Heart left ventricle (tissue), 16 donors: ENCODE results near the gene ITGB5. TPM values are rescaled to one million over a fixed set of nuclear protein-coding genes. Genes with fewer than 3 reads are reported as not detected.

Experiments
- ATAC-seq, 4 donors: fragments of 200-7000 bp; cut with Tn5 transposase; one replicate each; pipeline ENCODE4 v1.9.1; 2020 to 2022; ENCODE audit warnings: moderate library complexity in 4 of 4, mild to moderate bottlenecking in 3 of 4, moderate number of reproducible peaks in 1 of 4
- DNase-seq, 5 donors: peaks; one replicate each; pipeline ENCODE4 v3.0.0-alpha.2; 2020
- H3K27ac ChIP-seq, 12 donors: fragments of 200-600 bp; sonication (generic) in 4 of 12; one replicate each; pipeline versions ENCODE4 v1.5.0 to v1.8.0; 2016 to 2022; ENCODE audit warnings: mild to moderate bottlenecking in 2 of 12
- H3K27me3 ChIP-seq, 9 donors: fragments of 200-600 bp; sonication (generic) in 2 of 9; one replicate each; pipeline versions ENCODE4 v1.5.1 to v1.8.0; 2016 to 2022; ENCODE audit warnings: mild to moderate bottlenecking in 3 of 9
- H3K36me3 ChIP-seq, 9 donors: fragments of 200-600 bp; sonication (generic) in 2 of 9; one replicate each; pipeline versions ENCODE4 v1.5.0 to v1.8.0; 2018 to 2022; ENCODE audit warnings: mild to moderate bottlenecking in 2 of 9
- H3K4me1 ChIP-seq, 12 donors: fragments of 200-600 bp; sonication (generic) in 4 of 12; one replicate each; pipeline versions ENCODE4 v1.5.0 to v1.8.0; 2016 to 2022; ENCODE audit warnings: mild to moderate bottlenecking in 3 of 12
- H3K4me3 ChIP-seq, 12 donors: fragments of 200-600 bp; sonication (generic) in 4 of 12; one replicate each; pipeline versions ENCODE4 v1.5.0 to v1.8.0; 2017 to 2022; ENCODE audit warnings: mild to moderate bottlenecking in 9 of 12, moderate library complexity in 4 of 12
- H3K9me3 ChIP-seq, 12 donors: fragments of 200-600 bp; sonication (generic) in 4 of 12; one replicate each; pipeline versions ENCODE4 v1.5.0 to v1.8.0; 2016 to 2022; ENCODE audit warnings: mild to moderate bottlenecking in 1 of 12
- CTCF ChIP-seq, 12 donors: fragments of 200-600 bp; sonication (generic) in 4 of 12; IDR thresholded peaks; one replicate each; pipeline versions ENCODE4 v1.5.0 to v1.8.0; 2018 to 2022; ENCODE audit warnings: antibody characterized with exemption in 12 of 12, mild to moderate bottlenecking in 5 of 12
- POLR2A ChIP-seq, 2 donors: fragments of 450-650 bp; IDR thresholded peaks; one replicate each; pipeline ENCODE4 v1.6.1; 2017; ENCODE audit warnings: antibody characterized with exemption in 2 of 2, mild to moderate bottlenecking in 2 of 2, moderate library complexity in 2 of 2
- WGBS, 4 donors: extraction: QIAGEN DNeasy Blood & Tissue Kit in 2 of 4; methylation state at CpG; one replicate each; pipeline versions ENCODE4 v1.1.5 to v1.1.7; 2013 to 2018; 5-methylcytosine and 5-hydroxymethylcytosine counted together
- intact Hi-C, 10 donors: fragments of 100-400 bp; cut with DNase I; formaldehyde crosslinking; loops; one replicate each; pipeline versions ENCODE4 v1.11.1 to v1.14.2; 2022
- polyA plus RNA-seq, 2 donors: library from polyadenylated mRNA; stranded (reverse); fragments of 200-250 nt; gene quantifications; one replicate each; pipeline ENCODE4 v1.2.3, GENCODE V29; 2013
- total RNA-seq, 9 donors: library from RNA; depleted of rRNA in 2 of 9; stranded (reverse); fragments of >200 nt in 2 of 9; fragmentation: NEBNext Ultra II Directional in 3 of 9; extraction: Animal tissue kit (Norgen Biotek cat#: 25700) in 3 of 9; gene quantifications; one replicate each; pipeline versions ENCODE4 v1.1.0 to v1.2.4, GENCODE V29; 2016 to 2023
- donor health status: ischemic (EF 13 %, LVEDD 7.1; RV severe dilation, severe dysfunction).
- donor health status: healthy with polysubstance abuse.
- donor health status: DM: no; HTN: yes; CAD: no.
- donor health status: DM: no; HTN: no; CAD: no.
- donor health status: ischemic (EF 25% LVEDD 6.9; RV normal size, moderate dysfunction).
- donor health status: ischemic (EF 25% LVEDD 5.7; RV mildly dilated, moderate dysfunction).
- donor health status: healthy.
- donor health status: DM: yes; HTN: yes; CAD: no.
- donor health status: ischemic (EF 35%, LVEDD 5.7; RV mildly dilated, moderate dysfunction).
- donor health status: nonischemic (EF 11% LVEDD 7.7; RV severe dilation, severe dysfunction).
- donor health status: DM: yes; HTN: yes; CAD: no.
- donor health status: PGD.
- donor health status: ischemic (EF 29% LVEDD 5.4; RV normal size, mild dysfunction).
- donor health status: nonischemic (EF 23%, LVEDD 6.1; RV moderate dilation, normal function).

The ITGB5 gene
- total and polyA plus RNA-seq, 11 donors = 23.1 to 223 (median 118) TPM

GRCh38 chr3:124888482-124889441 is 1.6 kb upstream of the ITGB5 start:
- no peaks in the 10 kb centered on the region for H3K9me3 ChIP-seq
- DNase-seq (no peak), ATAC-seq (no peak)
- peaks cover 0 to 34% (median 19%) of the 10 kb centered on the region in 12 donors for H3K4me1 ChIP-seq
- no peak overlapping the region for H3K4me3 ChIP-seq
- peaks cover 0 to 15% (median 0%) of the 10 kb centered on the region in 9 donors for H3K27me3 ChIP-seq
- peak overlapping the region in 1 of 12 donors; percentile 19 for H3K27ac ChIP-seq
- 73 to 76% (median 75%) methylated on average over 8 of the region's 8 CpGs for WGBS, 4 donors
- H3K36me3 ChIP-seq = no peaks in the 10 kb centered on the region
- intact Hi-C loops = loop anchor here in 8 of 10 donors (5.0 to 10.0 kb wide), 5 partner anchors 51 to 116 kb away; no protein-coding TSS in a partner anchor
- TF ChIP-seq CTCF (IDR thresholded peaks at IDR 0.05) (no peak), POLR2A (IDR thresholded peaks at IDR 0.05) (no peak)

- H3K27me3 ChIP-seq = peaks cover 0 to 15% (median 0%) of the 10 kb centered on the region in 9 donors
- TF ChIP-seq POLR2A (IDR thresholded peaks at IDR 0.05) (no peak), CTCF (IDR thresholded peaks at IDR 0.05) (no peak)
- peaks cover 0 to 40% (median 25%) of the 10 kb centered on the region in 12 donors for H3K4me1 ChIP-seq
- DNase-seq = no peak
- ATAC-seq = no peak
- peak overlapping the region in 10 of 12 donors; percentile 62 to 99 (median 88) for H3K4me3 ChIP-seq
- intact Hi-C loops = loop anchor here in 9 of 10 donors (2.0 to 10.0 kb wide), 8 partner anchors 51 to 117 kb away; no protein-coding TSS in a partner anchor
- H3K36me3 ChIP-seq = no peaks in the 10 kb centered on the region
- H3K9me3 ChIP-seq = no peaks in the 10 kb centered on the region
- WGBS, 4 donors = 88 to 93% (median 91%) methylated on average over 11 of the region's 11 CpGs
- peak overlapping the region in 10 of 12 donors; percentile 77 to 97 (median 96) for H3K27ac ChIP-seq
Measured at GRCh38 chr3:124887932-124888298, 750 bp upstream of the ITGB5 start.

- no peaks in the 10 kb centered on the region for H3K9me3 ChIP-seq
- H3K36me3 ChIP-seq = no peaks in the 10 kb centered on the region
- H3K27me3 ChIP-seq = peaks cover 0 to 15% (median 0%) of the 10 kb centered on the region in 9 donors
- TF ChIP-seq CTCF (IDR thresholded peaks at IDR 0.05) = no peak
- peak in 1 of 2 donors; percentile 47 for TF ChIP-seq POLR2A (IDR thresholded peaks at IDR 0.05)
- 1% methylated on average over 40 to 87 of the region's 87 CpGs for WGBS, 4 donors
- H3K27ac ChIP-seq = peak overlapping the region; percentile 77 to 97 (median 96)
- intact Hi-C loops = loop anchor here in 9 of 10 donors (2.0 to 10.0 kb wide), 8 partner anchors 49 to 116 kb away; no protein-coding TSS in a partner anchor
- H3K4me1 ChIP-seq = peaks cover 0 to 53% (median 33%) of the 10 kb centered on the region in 12 donors
- H3K4me3 ChIP-seq = peak overlapping the region; percentile 62 to 99 (median 88)
- DNase-seq (peak; percentile 43 to 74 (median 52)), ATAC-seq (peak; percentile 23 to 57 (median 56))
Measured at GRCh38 chr3:124886168-124887056, 753 bp downstream of the ITGB5 start.
